ENCODE data around the gene SKIDA1.

- TF ChIP-seq CTCF (IDR thresholded peaks at IDR 0.05; ENCODE audit: low read depth, low read length, missing input control) (no peak), EGR1 (IDR thresholded peaks at IDR 0.05; ENCODE audit: low read depth in 2 of 2) (no peak), ATF3 (IDR thresholded peaks at IDR 0.05) (no peak), YY1 (IDR thresholded peaks at IDR 0.05) (no peak), MAX (IDR thresholded peaks at IDR 0.05) (no peak), FOXA1 (IDR thresholded peaks at IDR 0.05) (no peak), JUND (IDR thresholded peaks at IDR 0.05) (no peak), GABPA (IDR thresholded peaks at IDR 0.05 in 1 of 2, conservative IDR thresholded peaks at IDR 0.05 in 1 of 2) (no peak), REST (IDR thresholded peaks at IDR 0.05) (no peak), RAD21 (IDR thresholded peaks at IDR 0.05) (no peak), RXRA (IDR thresholded peaks at IDR 0.05) (no peak), TAF1 (conservative IDR thresholded peaks at IDR 0.05) (no peak), SP1 (IDR thresholded peaks at IDR 0.05) (no peak)
- TF ChIP-seq, protein P1, sequence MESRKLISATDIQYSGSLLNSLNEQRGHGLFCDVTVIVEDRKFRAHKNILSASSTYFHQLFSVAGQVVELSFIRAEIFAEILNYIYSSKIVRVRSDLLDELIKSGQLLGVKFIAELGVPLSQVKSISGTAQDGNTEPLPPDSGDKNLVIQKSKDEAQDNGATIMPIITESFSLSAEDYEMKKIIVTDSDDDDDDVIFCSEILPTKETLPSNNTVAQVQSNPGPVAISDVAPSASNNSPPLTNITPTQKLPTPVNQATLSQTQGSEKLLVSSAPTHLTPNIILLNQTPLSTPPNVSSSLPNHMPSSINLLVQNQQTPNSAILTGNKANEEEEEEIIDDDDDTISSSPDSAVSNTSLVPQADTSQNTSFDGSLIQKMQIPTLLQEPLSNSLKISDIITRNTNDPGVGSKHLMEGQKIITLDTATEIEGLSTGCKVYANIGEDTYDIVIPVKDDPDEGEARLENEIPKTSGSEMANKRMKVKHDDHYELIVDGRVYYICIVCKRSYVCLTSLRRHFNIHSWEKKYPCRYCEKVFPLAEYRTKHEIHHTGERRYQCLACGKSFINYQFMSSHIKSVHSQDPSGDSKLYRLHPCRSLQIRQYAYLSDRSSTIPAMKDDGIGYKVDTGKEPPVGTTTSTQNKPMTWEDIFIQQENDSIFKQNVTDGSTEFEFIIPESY (IDR thresholded peaks at IDR 0.05) = no peak
These were observed 11.2 kb downstream of the SKIDA1 start for GRCh38 chr10:21514129-21514817.

Data from liver (tissue), 3 donors.